GM18499 (cell line): ENCODE results near the gene ECE1.
"Not testable (repeated sequence)": the region's sequence is repeated elsewhere in the genome, so short reads cannot be mapped to it uniquely, and the experiment has no call there.

ENCODE experiments used
- ATAC-seq: cut with Tn5 transposase; IDR thresholded peaks from one replicate; pipeline ENCODE4 v1.9.1; 2021; ENCODE audit warnings: moderate number of reproducible peaks; ENCODE audit not compliant: insufficient read depth, unreplicated experiment

The ECE1 gene

DNA sequence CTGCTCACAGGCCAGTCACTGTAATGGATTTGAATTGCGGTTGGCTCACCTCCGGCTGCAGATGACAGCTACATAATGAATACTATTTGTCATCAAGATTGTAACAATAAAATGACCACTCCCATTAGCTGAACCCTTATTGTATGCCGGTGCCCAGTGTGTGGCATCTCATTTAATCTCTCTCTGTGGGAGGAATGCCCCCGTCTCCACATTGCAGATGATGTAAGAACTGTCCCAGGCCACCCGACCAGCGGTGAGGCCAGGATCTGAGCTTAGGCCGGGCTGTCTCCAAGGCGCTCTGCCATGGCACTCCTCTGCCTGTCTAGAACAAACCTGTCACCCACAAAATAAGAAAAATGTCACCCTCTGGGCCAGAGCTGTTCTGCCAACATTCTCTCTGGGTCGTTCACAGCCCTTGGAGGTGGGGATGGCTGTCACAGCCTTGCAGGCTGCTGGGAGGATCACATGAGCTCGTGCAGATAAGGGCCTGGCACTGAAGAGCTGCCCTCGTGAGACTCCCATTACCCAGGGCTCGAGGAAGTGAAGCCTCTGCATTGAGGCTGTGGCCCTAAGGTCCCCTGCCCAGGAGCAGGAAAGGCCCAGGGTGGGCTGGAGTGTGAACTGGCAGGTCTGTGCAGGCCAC is 52.7 kb downstream of the ECE1 start:
- ATAC-seq = no peak

DNA sequence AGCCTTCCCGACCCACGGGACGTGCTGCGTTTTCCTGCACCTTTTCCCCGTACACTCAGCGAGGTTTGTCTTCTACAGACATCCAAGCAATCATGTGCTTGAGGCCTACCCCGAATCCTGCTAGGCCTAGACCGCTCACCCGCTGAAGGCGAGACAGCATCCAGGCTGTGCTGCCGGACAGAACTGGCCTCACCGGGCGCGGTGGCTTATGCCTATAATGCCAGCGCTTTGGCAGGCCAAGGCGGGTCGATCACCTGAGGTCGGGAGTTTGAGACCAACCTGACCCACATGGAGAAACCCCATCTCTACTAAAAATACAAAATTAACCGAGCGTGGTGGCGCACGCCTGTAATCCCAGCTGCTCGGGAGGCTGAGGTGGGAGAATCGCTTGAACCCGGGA is 54.1 kb downstream of the ECE1 start:
- ATAC-seq = no peak

DNA sequence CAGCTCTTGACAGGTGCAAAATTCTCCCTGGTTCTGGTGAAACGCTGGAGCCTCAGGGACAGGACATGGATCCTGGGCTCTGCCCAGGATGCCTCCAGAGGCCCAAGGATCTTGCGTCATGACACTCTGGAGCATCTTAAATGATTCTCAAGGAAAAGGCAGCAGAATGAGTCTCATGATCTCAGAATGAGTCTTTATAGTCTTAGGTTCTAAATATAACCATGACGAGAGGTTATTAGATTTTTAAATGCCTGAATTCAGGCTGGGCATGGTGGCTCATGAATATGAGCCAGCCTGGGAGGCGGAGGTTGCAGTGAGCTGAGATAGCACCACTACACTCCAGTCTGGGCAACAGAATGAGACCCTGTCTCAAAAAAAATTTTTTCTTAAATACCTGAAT is 55.5 kb downstream of the ECE1 start:
- ATAC-seq = no peak

DNA sequence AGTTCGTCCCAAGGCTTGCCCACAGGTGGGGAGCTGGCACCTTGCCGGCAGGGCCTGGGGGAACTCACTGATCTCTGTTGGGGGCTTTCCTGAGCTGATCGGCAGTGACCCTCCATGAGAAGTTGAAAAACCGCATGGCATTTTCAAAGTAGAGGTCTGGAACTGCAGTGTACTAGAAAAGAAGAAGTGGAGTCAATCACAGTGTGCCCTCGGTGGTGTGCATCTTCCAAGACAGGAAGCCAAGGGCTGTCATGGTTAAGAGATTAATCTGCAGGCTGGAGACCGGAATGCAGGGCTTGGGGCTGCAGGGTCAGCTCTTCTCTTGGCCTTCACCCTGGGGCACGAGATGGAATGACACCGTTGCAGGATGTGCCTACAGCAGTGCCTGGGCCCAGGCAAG is 56.8 kb downstream of the ECE1 start:
- no peak for ATAC-seq

DNA sequence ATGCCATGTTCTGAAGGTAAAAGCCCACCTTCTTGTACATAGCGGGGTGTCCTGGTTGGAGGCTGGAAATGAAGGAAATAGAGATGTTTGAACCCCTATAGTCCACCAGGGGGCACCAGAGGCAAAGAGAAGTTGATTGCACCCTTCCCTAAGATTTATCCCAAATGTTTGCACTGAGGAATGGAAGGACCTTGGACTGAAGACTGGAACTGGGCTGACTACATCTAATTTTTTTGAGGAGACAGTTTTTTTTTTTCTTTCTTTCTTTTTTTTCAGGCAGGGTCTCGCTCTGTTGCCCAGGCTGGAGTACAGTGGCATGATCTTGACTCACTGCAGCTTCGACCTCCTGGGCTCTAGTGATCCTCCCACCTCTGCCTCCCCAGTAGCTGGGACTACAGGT is 58.2 kb downstream of the ECE1 start:
- no peak for ATAC-seq

DNA sequence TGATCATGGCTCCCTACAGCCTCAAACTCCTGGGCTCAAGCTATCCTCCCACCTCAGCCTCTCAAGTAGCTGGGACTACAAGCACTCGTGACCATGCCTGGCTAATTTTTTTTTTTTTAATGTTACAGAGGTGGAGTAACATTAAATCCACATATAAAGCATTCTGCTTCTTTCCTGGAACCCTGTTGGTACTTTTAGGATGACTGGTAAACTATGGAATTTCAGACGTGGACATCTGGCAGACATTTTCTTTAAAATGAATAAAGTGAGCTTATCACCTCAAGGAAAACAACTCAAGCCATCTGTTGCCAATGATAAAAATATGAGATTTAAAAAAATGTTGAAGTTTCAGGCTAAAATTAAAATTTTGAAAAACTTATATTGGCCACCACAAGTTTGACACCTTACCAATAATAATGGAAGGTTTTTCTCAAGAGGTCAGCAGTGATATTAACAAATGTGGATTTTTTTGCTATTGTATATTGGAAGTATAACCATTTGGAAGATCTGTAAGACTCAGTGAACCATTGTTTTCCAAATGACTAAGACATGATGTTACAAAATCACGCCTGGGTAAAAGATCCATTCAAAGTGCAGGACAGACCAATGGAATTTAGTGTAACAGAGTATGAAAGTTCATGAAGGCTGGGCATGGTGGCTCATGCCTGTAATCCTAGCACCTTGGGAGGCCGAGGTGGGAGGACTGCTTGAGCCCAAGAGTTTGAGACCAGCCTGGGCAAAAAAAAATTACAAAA is 60.8 kb downstream of the ECE1 start:
- no peak for ATAC-seq

DNA sequence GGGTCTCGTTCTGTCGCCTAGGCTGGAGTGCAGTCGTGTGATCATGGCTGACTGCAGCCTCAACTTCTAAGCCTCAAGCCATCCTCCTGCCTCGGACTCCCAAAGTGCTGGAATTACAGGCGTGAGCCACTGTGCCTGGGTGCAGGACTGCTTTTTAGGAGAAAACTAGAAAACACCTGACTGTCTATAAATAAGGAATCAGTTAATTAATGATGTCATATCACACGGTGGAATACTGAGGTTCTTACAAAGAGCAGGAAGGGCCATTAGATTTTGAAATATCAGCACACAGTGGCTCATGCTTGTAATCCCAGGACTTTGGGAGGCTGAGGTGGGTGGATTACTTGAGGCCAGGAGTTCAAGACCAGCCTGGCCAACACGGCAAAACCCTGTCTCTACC is 62.0 kb downstream of the ECE1 start:
- not testable (repeated sequence) for ATAC-seq

DNA sequence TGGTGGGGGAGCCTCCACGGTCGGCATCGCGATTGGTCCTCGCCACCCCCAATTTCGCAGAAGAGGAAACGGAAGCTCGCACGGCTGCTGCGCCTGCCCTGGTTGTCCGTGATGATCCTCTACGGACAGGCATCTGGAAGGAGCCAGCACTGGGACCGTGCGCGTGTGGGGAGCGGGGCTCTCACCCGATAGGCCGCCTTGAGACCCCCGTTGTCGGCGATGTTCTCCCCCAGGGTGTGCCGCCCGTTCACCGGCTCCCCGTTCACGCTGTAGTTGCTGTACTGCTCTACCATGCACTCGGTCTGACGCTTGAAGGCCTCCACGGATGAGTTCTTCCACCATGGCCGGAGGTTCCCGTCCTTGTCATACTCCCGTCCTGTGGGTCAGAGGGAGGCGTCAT is 65.2 kb downstream of the ECE1 start:
- ATAC-seq = no peak

DNA sequence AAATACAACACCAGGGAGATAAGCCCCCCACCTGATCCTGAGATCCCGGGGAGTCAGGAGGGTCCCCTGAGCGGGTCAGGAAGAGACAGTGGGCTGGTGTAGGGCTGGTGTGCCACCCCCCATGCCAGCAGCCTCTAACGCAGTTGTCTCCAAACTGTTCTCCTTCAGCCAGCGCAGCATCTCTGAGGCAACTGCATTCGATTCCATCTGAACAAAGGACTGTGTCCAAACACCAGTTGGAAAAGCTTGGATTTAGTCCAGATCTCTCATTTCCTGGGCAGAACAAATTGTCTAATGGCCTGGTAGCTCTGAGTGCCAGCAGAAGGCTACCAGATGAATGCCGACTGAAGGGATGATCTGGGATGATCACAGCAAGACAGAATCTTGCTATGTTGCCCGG is 69.4 kb downstream of the ECE1 start:
- no peak for ATAC-seq

DNA sequence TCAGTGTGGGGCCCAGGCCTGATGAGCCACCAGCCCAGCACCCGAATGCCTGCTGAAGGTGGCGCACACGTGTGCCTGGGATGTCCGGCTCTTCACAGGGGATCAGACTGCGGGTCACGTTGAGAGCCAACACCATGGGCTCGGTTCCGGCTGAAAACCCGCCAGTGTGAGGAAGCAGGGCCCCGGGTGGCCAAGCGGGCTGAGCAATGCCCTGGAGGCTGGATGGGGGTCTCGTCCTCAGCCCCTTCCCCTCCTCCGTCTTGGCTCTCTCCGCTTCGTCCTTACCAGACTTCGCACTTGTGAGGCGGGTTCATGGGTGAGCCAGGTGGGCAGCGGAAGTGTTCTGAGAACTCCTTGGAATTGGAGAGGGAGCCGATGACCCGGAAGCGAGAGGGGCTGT is 70.6 kb downstream of the ECE1 start:
- no peak for ATAC-seq

DNA sequence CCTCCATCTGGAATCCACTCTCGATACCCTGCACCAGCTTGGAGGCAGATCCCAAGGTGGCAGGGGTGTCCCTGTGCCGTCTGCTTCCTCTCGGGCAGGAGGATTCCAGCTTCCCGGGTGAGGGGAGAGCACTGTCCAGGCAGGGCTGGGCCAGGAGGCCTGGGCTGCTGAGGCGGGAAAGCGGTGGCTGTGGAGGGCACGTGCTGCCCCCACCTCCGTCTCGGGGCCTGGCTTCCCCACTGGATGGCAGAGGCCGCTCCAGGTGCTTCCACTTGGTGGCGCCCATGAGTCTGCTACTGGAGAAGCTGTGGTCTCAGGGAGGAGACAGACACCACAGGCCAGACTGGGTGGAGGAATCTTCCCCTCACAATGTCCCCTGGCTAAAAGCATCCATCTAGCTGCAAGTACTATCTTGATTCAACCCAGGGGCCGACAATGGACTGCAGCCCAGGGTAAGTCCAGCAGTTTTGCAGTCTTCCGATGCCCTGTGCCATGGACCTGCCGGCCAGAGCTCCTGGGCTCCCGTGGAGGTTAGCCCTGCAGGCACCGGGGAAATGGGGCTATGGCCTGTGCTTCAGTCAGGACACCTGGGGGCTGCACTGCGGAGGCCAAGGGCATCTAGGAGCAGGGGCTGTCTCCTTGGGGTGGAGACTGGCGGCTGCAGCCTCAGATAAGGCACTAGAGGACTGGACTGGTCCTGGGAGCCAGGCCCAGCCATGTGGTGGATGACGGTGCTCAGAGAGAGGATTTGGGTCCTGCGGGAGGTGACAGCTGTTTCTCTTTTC is 72.3 kb downstream of the ECE1 start:
- ATAC-seq = no peak

DNA sequence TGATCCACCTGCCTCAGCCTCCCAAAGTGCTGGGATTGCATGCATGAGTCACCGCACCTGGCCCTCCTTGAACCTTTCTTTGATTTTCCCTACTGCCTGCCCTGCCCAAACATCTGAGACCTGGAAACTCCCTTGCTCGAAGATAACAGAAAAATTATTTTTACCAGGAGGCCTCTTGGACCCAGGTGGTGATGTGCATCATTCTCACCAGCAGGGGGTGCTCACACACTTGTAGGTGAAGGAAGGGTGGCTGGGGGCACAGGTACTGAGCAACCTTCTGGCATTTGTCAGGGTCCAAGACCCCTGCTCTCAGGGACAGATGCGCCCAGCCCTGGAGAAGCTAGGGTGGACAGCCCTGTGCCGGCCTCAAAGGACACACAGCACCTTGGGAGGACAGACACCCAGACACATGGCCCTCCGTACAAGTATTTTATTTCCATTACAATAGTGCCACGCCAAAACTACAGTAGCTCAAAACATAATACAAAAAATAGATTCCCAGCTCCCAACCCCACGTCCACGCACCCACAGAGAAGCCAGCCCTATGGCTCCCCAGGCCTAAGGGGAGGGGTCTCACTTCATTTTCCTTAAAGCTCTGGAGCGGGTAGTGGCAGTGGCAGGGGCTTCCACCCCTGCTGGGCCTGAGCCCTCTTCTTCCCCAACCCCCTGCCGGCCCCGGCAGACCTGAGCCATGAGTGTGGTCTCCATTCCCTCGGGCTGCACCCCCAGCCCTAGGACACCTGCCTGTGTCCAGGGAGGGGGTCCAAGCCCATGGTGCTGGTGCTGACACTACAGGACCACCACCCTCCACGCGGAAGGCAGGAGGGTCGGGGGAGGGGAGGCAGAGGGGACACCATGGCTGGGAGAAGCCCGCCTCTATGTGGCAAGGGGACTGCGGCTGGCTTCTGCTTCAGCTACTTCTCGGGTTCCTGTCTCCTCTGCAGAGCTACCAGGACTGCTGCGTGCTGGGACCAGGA is 73.1 kb downstream of the ECE1 start:
- no peak for ATAC-seq

DNA sequence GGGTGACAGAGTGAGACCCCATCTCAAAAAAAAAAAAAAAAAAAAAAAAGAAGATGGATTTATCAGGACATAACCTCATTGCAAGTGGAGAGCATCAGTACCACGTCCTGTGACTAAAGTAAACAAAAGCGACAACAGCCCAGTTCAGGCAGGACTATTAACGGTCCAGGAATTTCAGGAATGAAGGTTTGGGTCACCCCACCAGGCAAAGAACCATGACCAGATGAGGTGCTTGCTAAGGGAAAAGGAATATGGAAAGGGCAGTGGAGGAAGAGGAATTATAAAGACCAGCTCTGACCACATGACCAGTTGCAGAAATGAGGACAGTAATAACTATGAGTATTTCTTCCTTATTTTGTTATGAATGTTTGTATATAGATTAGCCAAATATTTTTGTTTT is 78.1 kb downstream of the ECE1 start:
- no peak for ATAC-seq

DNA sequence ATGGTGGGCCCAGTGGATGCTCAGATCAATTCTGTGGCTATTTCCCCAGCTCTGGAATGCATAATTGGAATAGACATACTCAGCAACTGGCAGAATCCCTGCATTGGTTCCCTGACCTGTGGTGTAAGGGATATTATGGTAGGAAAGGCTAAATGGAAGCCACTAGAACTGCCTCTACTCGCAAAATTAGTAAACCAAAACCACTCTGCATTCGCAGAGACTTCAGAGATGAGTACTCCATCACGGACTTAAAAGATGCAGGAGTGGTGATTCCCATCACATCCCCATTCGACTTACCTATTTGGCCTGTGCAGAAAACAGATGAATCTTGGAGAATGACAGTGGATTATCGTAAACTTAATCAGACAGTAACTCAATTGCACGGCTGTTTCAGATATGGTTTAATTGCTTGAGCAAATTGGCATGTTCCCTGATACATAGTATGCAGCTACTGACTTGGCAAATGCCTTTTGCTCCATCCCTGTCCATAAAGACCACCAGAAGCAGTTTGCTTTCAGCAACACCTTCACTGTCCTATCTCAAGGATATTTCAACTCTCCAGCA is 82.0 kb downstream of the ECE1 start:
- not testable (repeated sequence) for ATAC-seq

DNA sequence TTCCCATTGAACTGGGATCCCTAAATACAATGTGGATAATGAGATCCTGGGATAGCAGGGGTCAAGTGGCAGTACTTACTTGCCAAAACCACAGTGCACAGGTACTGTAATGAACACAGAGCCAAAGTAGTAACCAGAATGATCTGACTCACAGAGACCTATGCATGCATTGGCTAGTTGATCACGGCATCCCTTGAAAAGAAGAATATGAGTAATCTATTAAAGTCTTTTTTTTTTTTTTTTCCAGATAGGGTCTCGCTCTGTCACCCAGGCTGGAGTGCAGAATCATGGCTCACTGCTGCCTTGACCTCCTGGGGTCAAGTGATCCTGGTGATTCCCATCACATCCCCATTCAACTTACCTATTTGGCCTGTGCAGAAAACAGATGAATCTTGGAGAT is 84.1 kb downstream of the ECE1 start:
- ATAC-seq = no peak

DNA sequence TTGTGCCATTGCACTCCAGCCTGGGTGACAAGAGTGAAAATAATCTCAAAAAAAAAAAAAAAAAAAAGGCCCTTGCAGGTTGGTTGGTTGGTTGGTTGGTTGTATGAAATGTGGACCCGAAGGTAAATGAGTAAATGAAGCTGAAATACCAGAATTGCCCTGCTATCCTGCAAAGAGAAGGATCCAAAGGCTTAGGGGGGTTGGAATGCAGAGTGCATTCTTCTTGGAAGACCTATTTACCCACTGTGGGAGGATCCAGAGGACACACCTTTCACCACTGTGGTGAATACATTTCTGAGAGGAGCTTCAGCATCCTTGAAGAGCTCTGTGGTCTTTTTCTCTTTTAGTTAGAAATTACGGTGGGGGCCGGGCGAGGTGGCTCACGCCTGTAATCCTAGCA is 84.8 kb downstream of the ECE1 start:
- no peak for ATAC-seq

DNA sequence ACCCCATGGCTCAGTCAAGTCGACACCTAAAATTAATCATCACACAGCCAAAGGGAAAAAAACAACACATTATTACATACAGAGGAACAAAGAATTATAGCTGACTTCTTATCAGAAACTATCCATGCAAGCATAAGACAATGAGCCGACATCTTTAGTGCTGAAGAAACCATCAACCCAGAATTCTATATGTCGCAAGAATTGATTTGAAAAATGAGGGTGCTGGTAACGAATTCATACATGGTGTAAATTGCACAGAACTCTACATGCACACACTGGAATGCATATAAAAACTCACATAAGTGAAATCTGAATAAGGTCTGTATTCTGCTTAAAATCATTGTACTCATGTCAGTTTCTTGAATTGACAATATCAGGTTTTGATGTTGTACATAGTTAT is 88.6 kb downstream of the ECE1 start:
- ATAC-seq = no peak

DNA sequence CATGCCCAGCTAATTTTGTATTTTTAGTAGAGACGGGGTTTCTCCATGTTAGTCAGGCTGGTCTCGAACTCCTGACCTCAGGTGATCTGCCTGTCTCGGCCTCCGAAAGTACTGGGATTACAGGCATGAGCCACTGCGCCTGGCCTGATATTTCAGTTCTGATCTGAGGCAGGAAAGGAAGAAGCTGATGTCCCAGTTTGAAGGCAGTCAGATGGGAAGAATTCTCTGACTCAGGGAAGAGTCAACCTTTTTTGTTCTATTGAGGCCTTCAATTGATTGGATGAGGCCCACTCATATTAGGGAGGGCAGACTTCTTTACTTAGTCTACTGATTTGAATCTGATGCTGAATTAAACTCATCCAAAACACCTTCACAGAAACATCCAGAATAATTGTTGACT is 89.0 kb downstream of the ECE1 start:
- ATAC-seq = not testable (repeated sequence)

DNA sequence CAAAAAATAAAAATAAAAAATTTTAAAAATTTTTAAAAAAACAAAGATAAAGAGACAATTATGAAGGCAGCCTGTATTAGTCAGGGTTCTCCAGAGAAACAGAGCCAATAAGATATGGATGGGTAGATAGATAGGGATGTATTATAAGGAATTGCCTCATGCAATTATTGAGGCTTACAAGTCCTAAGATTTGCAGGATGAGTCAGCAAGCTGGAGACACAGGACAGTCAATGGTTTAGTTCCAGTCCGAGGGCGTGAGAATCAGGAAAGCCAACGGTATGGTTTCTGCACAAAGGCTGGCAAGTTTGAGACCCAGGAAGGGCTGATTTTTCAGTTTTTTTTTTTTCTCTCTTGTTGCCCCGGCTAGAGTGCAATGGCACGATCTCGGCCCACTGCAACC is 89.5 kb downstream of the ECE1 start:
- no peak for ATAC-seq

DNA sequence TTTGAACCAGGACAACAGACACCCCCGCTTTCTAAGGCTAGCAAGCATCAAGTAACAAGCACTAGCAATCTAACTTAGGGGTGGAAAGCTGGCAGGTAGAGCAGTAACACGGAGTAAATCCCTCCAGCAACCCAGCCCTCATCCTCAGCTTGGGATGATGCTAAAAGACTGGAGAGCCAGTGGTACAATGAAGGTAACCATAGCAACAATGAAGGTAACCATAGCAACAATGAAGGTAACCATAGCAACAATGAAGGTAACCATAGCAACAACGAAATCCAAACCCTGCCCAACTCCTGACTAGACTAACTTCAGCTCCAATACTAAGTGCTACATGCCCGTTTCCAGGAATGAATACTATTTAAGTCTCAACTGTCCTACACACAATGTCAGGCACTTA is 91.3 kb downstream of the ECE1 start:
- no peak for ATAC-seq
